ENCODE data around the gene HOGA1.

GRCh38 chr10:97596101-97597082 is 12.2 kb downstream of the HOGA1 start:
- TF ChIP-seq CTCF (IDR thresholded peaks at IDR 0.05; ENCODE audit: low read length) (no peak), EZH2 (optimal IDR thresholded peaks at IDR 0.05; ENCODE audit: low read depth, low read length) (no peak)
